ENCODE measurements around the gene DUOXA2. TPM values are rescaled to one million over a fixed set of nuclear protein-coding genes. Genes with fewer than 3 reads are reported as not detected.
"Not testable (repeated sequence)": the region's sequence is repeated elsewhere in the genome, so short reads cannot be mapped to it uniquely, and the experiment has no call there.

The DUOXA2 gene
- under 1 TPM in 1 of 6 donors, not detected in 5; 0.13 TPM for total RNA-seq

GRCh38 chr15:45114076-45114750, at the start of gene DUOXA2, which contains the start of gene DUOX2:
Gene DUOXA2, plus strand, starts transcription at chr15:45114326. Its CDS starts 280 bp downstream, at chr15:45114606.
Gene DUOX2, minus strand, starts transcription at chr15:45114172. Its CDS starts 761 bp downstream, at chr15:45113411.
- Histone ChIP-seq H3K4me1 (peaks cover 36 to 56% (median 43%) of the 10 kb centered on the region in 4 donors), H3K36me3 (no peaks in the 10 kb centered on the region), H3K27ac (no peak within 1 kb of the TSS), H3K27me3 (peaks cover 4 to 61% (median 41%) of the 10 kb centered on the region in 4 donors), H3K4me3 (no peak within 1 kb of the TSS), H3K9me3 (no peaks in the 10 kb centered on the region)
- DNase-seq = peak in 1 of 2 donors; percentile 57
- TF ChIP-seq POLR2AphosphoS5 (IDR thresholded peaks at IDR 0.05) (no peak), EP300 (IDR thresholded peaks at IDR 0.05) (no peak)
- no peak for ATAC-seq (ENCODE audit: low FRiP score in 2 of 2)
- 2 to 3% methylated on average over 8 to 36 of the region's 42 CpGs for WGBS, 2 donors

GRCh38 chr15:45064386-45064785, 49.7 kb upstream of the DUOXA2 start:
- H3K9me3 ChIP-seq = no peaks in the 10 kb centered on the region
- no peak overlapping the region for H3K4me3 ChIP-seq
- DNase-seq (no peak), ATAC-seq (ENCODE audit: low FRiP score in 2 of 2) (no peak)
- no peaks in the 10 kb centered on the region for H3K27me3 ChIP-seq
- peaks cover 0 to 3% (median 0%) of the 10 kb centered on the region in 4 donors for H3K4me1 ChIP-seq
- H3K27ac ChIP-seq = no peak overlapping the region
- WGBS, 2 donors = 80 to 84% methylated on average over 4 of the region's 4 CpGs
- H3K36me3 ChIP-seq = peaks cover 0 to 3% (median 0%) of the 10 kb centered on the region in 4 donors
- no peak for TF ChIP-seq CTCF (IDR thresholded peaks at IDR 0.05)
- TF ChIP-seq EP300 (IDR thresholded peaks at IDR 0.05) = no peak
- TF ChIP-seq POLR2AphosphoS5 (IDR thresholded peaks at IDR 0.05) = no peak
- TF ChIP-seq POLR2A (IDR thresholded peaks at IDR 0.05) = no peak

GRCh38 chr15:45069942-45070360, 44.2 kb upstream of the DUOXA2 start:
- H3K36me3 ChIP-seq; H3K27me3 ChIP-seq; DNase-seq; H3K4me1 ChIP-seq; H3K9me3 ChIP-seq; H3K27ac ChIP-seq; ATAC-seq (ENCODE audit: low FRiP score in 2 of 2); H3K4me3 ChIP-seq: not testable (repeated sequence)
- WGBS, 2 donors = 71 to 72% methylated on average over 3 to 6 of the region's 6 CpGs

GRCh38 chr15:45073602-45074001, 40.5 kb upstream of the DUOXA2 start:
- not testable (repeated sequence) for H3K4me1 ChIP-seq; H3K36me3 ChIP-seq; DNase-seq; ATAC-seq (ENCODE audit: low FRiP score in 2 of 2); H3K4me3 ChIP-seq; H3K27me3 ChIP-seq; H3K27ac ChIP-seq; H3K9me3 ChIP-seq

- not testable (repeated sequence) for H3K27ac ChIP-seq; DNase-seq; ATAC-seq (ENCODE audit: low FRiP score in 2 of 2); H3K27me3 ChIP-seq; H3K9me3 ChIP-seq; H3K4me1 ChIP-seq; H3K36me3 ChIP-seq; H3K4me3 ChIP-seq
- 100% methylated on average over 1 of the region's 9 CpGs; no CpG with 5 or more reads in 1 of the 2 donors for WGBS, 2 donors
Observed at GRCh38 chr15:45075440-45076320, 38.4 kb upstream of the DUOXA2 start.

- ATAC-seq (ENCODE audit: low FRiP score in 2 of 2); H3K4me3 ChIP-seq; H3K9me3 ChIP-seq; H3K27ac ChIP-seq; H3K27me3 ChIP-seq; H3K4me1 ChIP-seq; H3K36me3 ChIP-seq; DNase-seq: not testable (repeated sequence)
- WGBS, 2 donors = 67 to 82% methylated on average over 2 of the region's 2 CpGs
Observed at GRCh38 chr15:45077391-45077790, 36.7 kb upstream of the DUOXA2 start.

- not testable (repeated sequence) for H3K9me3 ChIP-seq; DNase-seq; H3K27ac ChIP-seq; H3K36me3 ChIP-seq; H3K4me3 ChIP-seq; ATAC-seq (ENCODE audit: low FRiP score in 2 of 2); H3K27me3 ChIP-seq; H3K4me1 ChIP-seq
- 64 to 66% methylated on average over 5 of the region's 5 CpGs for WGBS, 2 donors
Observed at GRCh38 chr15:45079201-45079600, 34.9 kb upstream of the DUOXA2 start.

GRCh38 chr15:45079628-45080246, 34.4 kb upstream of the DUOXA2 start:
- H3K27ac ChIP-seq, H3K9me3 ChIP-seq, DNase-seq, H3K4me3 ChIP-seq, H3K36me3 ChIP-seq, H3K4me1 ChIP-seq, H3K27me3 ChIP-seq: not testable (repeated sequence)
- ATAC-seq (ENCODE audit: low FRiP score in 2 of 2) = peak in 1 of 2 donors; percentile 83
- 78 to 93% methylated on average over 4 to 5 of the region's 5 CpGs for WGBS, 2 donors

GRCh38 chr15:45080593-45080992, 33.5 kb upstream of the DUOXA2 start:
- 62% methylated on average over 3 of the region's 3 CpGs; no CpG with 5 or more reads in 1 of the 2 donors for WGBS, 2 donors
- not testable (repeated sequence) for H3K4me1 ChIP-seq, H3K27ac ChIP-seq, H3K9me3 ChIP-seq, H3K27me3 ChIP-seq, H3K36me3 ChIP-seq, H3K4me3 ChIP-seq, DNase-seq
- peak in 1 of 2 donors; percentile 20 for ATAC-seq (ENCODE audit: low FRiP score in 2 of 2)

GRCh38 chr15:45082412-45082811, 31.7 kb upstream of the DUOXA2 start:
- not testable (repeated sequence) for H3K36me3 ChIP-seq; DNase-seq; H3K27me3 ChIP-seq; H3K9me3 ChIP-seq; H3K4me1 ChIP-seq; H3K4me3 ChIP-seq; ATAC-seq (ENCODE audit: low FRiP score in 2 of 2); H3K27ac ChIP-seq
- WGBS, 2 donors = 61 to 66% methylated on average over 5 to 10 of the region's 10 CpGs

All from upper lobe of left lung (tissue), 6 donors.